Endothelial cell of umbilical vein (primary cell): ENCODE data around the gene SLC17A9. TPM values are rescaled to one million over a fixed set of nuclear protein-coding genes. Genes with fewer than 3 reads are reported as not detected.

Experiments
- BruUV-seq: library from RNA; stranded (reverse); fragments of 400-500 nt; replicated peaks from 2 replicates; lab custom pipeline; 2021; lab: Mats Ljungman, UMichigan
- CTCF ChIA-PET: fragments of 300-600, 350-600 bp; sonication (Branson Sonifier 250); formaldehyde crosslinking; loops from one replicate; lab custom pipeline; 2021; ENCODE audit warnings: antibody characterized with exemption, inconsistent platforms; lab: Charles Lee
- POLR2A ChIA-PET: fragments of 300-600, 350-600 bp; sonication (Branson Sonifier 250); formaldehyde crosslinking; loops from one replicate; lab custom pipeline; 2021; ENCODE audit warnings: antibody characterized with exemption, inconsistent platforms; lab: Charles Lee
- DNase-seq: peaks from one replicate; pipeline ENCODE4 v3.0.0-alpha.2; 2011; ENCODE audit warnings: low read depth, low spot score
- FAIRE-seq: peaks from 2 replicates; lab custom pipeline; 2011; peaks lifted over from hg19 to GRCh38; lab: Jason Lieb, UNC
- H2AFZ ChIP-seq: 2 replicates; pipeline ENCODE4 v1.6.0; 2012; ENCODE audit warnings: low read depth, low read length, control low read depth, inconsistent platforms
- H3K27ac ChIP-seq: 2 replicates; pipeline ENCODE4 v1.5.1; 2011; ENCODE audit warnings: low read depth, mild to moderate bottlenecking, control low read depth, low read length, moderate library complexity; ENCODE audit not compliant: insufficient read depth
- H3K27me3 ChIP-seq, 2 experiments: 2 replicates each; pipeline versions ENCODE4 v1.6.0 to v1.6.1; 2011; ENCODE audit warnings: low read length in 2 of 2, mixed read lengths in 1 of 2; ENCODE audit not compliant: control insufficient read depth in 2 of 2, insufficient read depth in 2 of 2
- H3K36me3 ChIP-seq, 2 experiments: 2 replicates in 1 of 2; 3 replicates in 1 of 2; pipeline ENCODE4 v1.5.1; 2011; ENCODE audit warnings: low read length in 2 of 2, mild to moderate bottlenecking in 1 of 2, moderate library complexity in 1 of 2; ENCODE audit not compliant: control insufficient read depth in 2 of 2, insufficient read depth in 2 of 2; ENCODE audit errors: extremely low read depth in 1 of 2
- H3K4me1 ChIP-seq: 3 replicates; pipeline ENCODE4 v1.5.1; 2011; ENCODE audit warnings: mild to moderate bottlenecking, low read length; ENCODE audit not compliant: control insufficient read depth, insufficient read depth; ENCODE audit errors: extremely low read depth
- H3K4me2 ChIP-seq: 2 replicates; pipeline ENCODE4 v1.6.1; 2011; ENCODE audit warnings: low read length, control low read depth, mixed read lengths; ENCODE audit not compliant: insufficient read depth
- H3K4me3 ChIP-seq, 3 experiments: fragments of 200-600 bp in 1 of 3; sonication (generic), shearing (Covaris generic) in 1 of 3; replicated peaks in 1 of 3; 2 replicates each; pipeline ENCODE4 v1.5.1; 2011 to 2016; ENCODE audit warnings: control low read depth in 3 of 3, low read length in 3 of 3, mild to moderate bottlenecking in 2 of 3, inconsistent platforms in 1 of 3, low read depth in 1 of 3, moderate library complexity in 1 of 3; ENCODE audit not compliant: insufficient read depth in 1 of 3
- H3K79me2 ChIP-seq: 2 replicates; pipeline ENCODE4 v1.6.0; 2012; ENCODE audit warnings: low read length, inconsistent platforms; ENCODE audit not compliant: control insufficient read depth, insufficient read depth
- H3K9ac ChIP-seq: replicated peaks from 2 replicates; pipeline ENCODE3; 2011; ENCODE audit warnings: low read length, control low read depth; ENCODE audit not compliant: insufficient read depth; ENCODE audit errors: extremely low read depth
- H3K9me1 ChIP-seq: replicated peaks from 3 replicates; pipeline ENCODE4 v1.6.0; 2011; ENCODE audit warnings: mild to moderate bottlenecking, low read length; ENCODE audit not compliant: control insufficient read depth, insufficient read depth; ENCODE audit errors: extremely low read depth
- H3K9me3 ChIP-seq: replicated peaks from 2 replicates; pipeline ENCODE4 v1.5.1; 2012; ENCODE audit warnings: low read length, inconsistent platforms; ENCODE audit not compliant: control insufficient read depth, insufficient read depth
- H4K20me1 ChIP-seq: replicated peaks from 2 replicates; pipeline ENCODE3; 2011; ENCODE audit warnings: mild to moderate bottlenecking, low read length; ENCODE audit not compliant: control insufficient read depth, insufficient read depth; ENCODE audit errors: extremely low read depth
- CTCF ChIP-seq, 2 donors: IDR thresholded peaks; 1 replicate in 1 of 2; 2 replicates in 1 of 2; pipeline ENCODE4 v1.5.1; 2011; ENCODE audit warnings: low read length in 2 of 2, mild to moderate bottlenecking in 2 of 2, moderate library complexity in 2 of 2, control low read depth in 1 of 2, inconsistent platforms in 1 of 2, low read depth in 1 of 2; ENCODE audit not compliant: insufficient read depth in 1 of 2; ENCODE audit errors: extremely low read depth in 1 of 2
- EZH2 ChIP-seq: IDR thresholded peaks from 2 replicates; pipeline ENCODE4 v1.6.1; 2012; ENCODE audit warnings: borderline replicate concordance, low read depth, mild to moderate bottlenecking, moderate library complexity, low read length, inconsistent platforms; ENCODE audit not compliant: severe bottlenecking
- FOS ChIP-seq: IDR thresholded peaks from 2 replicates; pipeline ENCODE4 v1.6.1; 2011; ENCODE audit warnings: mild to moderate bottlenecking, low read length, moderate library complexity, borderline replicate concordance; ENCODE audit not compliant: insufficient read depth
- GATA2 ChIP-seq: IDR thresholded peaks from 2 replicates; pipeline ENCODE4 v1.7.0; 2011; ENCODE audit warnings: low read depth, mild to moderate bottlenecking, moderate library complexity, mixed read lengths, low read length; ENCODE audit not compliant: insufficient read length, insufficient read depth
- JUN ChIP-seq: IDR thresholded peaks from 2 replicates; pipeline ENCODE4 v1.6.1; 2011; ENCODE audit warnings: borderline replicate concordance, low read depth; ENCODE audit not compliant: insufficient read length, insufficient read depth
- MAX ChIP-seq: IDR thresholded peaks from 2 replicates; pipeline ENCODE4 v1.6.1; 2011; ENCODE audit not compliant: insufficient read depth, insufficient read length
- MYC ChIP-seq: IDR thresholded peaks from one replicate; pipeline ENCODE4 v1.6.1; 2011; ENCODE audit warnings: mild to moderate bottlenecking, low read depth, low read length
- POLR2A ChIP-seq: IDR thresholded peaks from 2 replicates; pipeline ENCODE4 v1.6.1; 2012; ENCODE audit warnings: low read depth, mild to moderate bottlenecking, control low read depth, low read length
- POLR2AphosphoS5 ChIP-seq: IDR thresholded peaks from 2 replicates; pipeline ENCODE4 v1.6.1; 2012; ENCODE audit warnings: low read depth, mild to moderate bottlenecking, control low read depth, low read length, moderate library complexity; ENCODE audit not compliant: insufficient read depth
- dilution Hi-C: fragments of 300-500 bp; cut with MboI; formaldehyde crosslinking; loops from one replicate; pipeline ENCODE4 v1.15.0; 2019; ENCODE audit warnings: low sequenced_read_pairs; ENCODE audit not compliant: extremely low pct_ligation_motif_present
- intact Hi-C: fragments of 100-400 bp; cut with micrococcal nuclease; formaldehyde crosslinking; loops from one replicate; pipeline ENCODE4 v1.10.0; 2022
- polyA plus RNA-seq, 4 experiments: library from polyadenylated mRNA; depleted of rRNA in 3 of 4; stranded (reverse) in 3 of 4; unstranded in 1 of 4; fragments of >200 nt; gene quantifications; 2 replicates each; pipeline versions ENCODE4 v1.2.1 to v1.2.3, GENCODE V29; 2011 to 2012; ENCODE audit warnings: missing spikeins in 1 of 4
- total RNA-seq: library from RNA; stranded (reverse); gene quantifications from 2 replicates; pipeline ENCODE4 v1.2.3, GENCODE V29; 2021

The SLC17A9 gene
- total and polyA plus RNA-seq, 2 donors (not counting 3 experiments of a cell fraction or from before 2014, with no cell fraction given), result 38.2 to 44.5 TPM

- H2AFZ ChIP-seq, result no peak overlapping the region
- intact Hi-C loops (no loop called here), dilution Hi-C loops (no loop called here)
- H3K9ac ChIP-seq, result no peak overlapping the region
- FAIRE-seq (no peak), DNase-seq (no peak)
- H3K27ac ChIP-seq, result no peak overlapping the region
- ChIA-PET POLR2A (no interaction called here), CTCF (interaction anchor here (1.1 kb wide), 1 partner anchor 17 kb away, joined by 4 read pairs; no protein-coding TSS in a partner anchor)
- H3K9me3 ChIP-seq, result no peaks in the 10 kb centered on the region
- TF ChIP-seq GATA2 (no peak), MYC (no peak), CTCF (IDR thresholded peaks at IDR 0.05; ENCODE audit: extremely low read depth in 1 of 2, insufficient read depth in 1 of 2, low read depth in 1 of 2, low read length in 2 of 2) (no peak), MAX (no peak), POLR2A (no peak), FOS (no peak), JUN (no peak), EZH2 (no peak), POLR2AphosphoS5 (no peak)
- H3K27me3 ChIP-seq, result no peaks in the 10 kb centered on the region
- no TSS peak for BruUV-seq
- H3K9me1 ChIP-seq, result no peaks in the 10 kb centered on the region
- no peaks in the 10 kb centered on the region for H3K79me2 ChIP-seq
- no peaks in the 10 kb centered on the region for H3K4me1 ChIP-seq
- no peak overlapping the region for H3K4me3 ChIP-seq
- no peaks in the 10 kb centered on the region for H4K20me1 ChIP-seq
- no peak overlapping the region for H3K4me2 ChIP-seq
- H3K36me3 ChIP-seq, result no peaks in the 10 kb centered on the region
Observed at GRCh38 chr20:62991863-62992262, 39.4 kb downstream of the SLC17A9 start.
